GM23338 (cell line): ENCODE data around the gene RDH8. TPM values are rescaled to one million over a fixed set of nuclear protein-coding genes. Genes with fewer than 3 reads are reported as not detected.

Experiments used
- ATAC-seq: fragments of 200-7000 bp; cut with Tn5 transposase; 3 replicates; pipeline ENCODE4 v1.9.1; 2020
- DNase-seq: peaks from one replicate; pipeline ENCODE4 v3.0.0-alpha.2; 2015; ENCODE audit warnings: low spot score
- H2AFZ ChIP-seq: fragments of 200-600 bp; sonication (generic); 2 replicates; pipeline ENCODE4 v1.8.0; 2016; ENCODE audit warnings: antibody characterized with exemption, mild to moderate bottlenecking, moderate library complexity
- H3F3A ChIP-seq: fragments of 200-600 bp; sonication (generic); replicated peaks from 2 replicates; pipeline ENCODE4 v1.8.0; 2017; ENCODE audit warnings: antibody characterized with exemption, mixed run types, low read depth
- H3K27ac ChIP-seq: fragments of 200-600 bp; sonication (generic); 2 replicates; pipeline ENCODE4 v1.6.1; 2016; ENCODE audit warnings: low read depth
- H3K27me3 ChIP-seq: fragments of 200-600 bp; sonication (generic); 2 replicates; pipeline ENCODE4 v1.8.0; 2016; ENCODE audit warnings: mild to moderate bottlenecking, mixed run types, moderate library complexity; ENCODE audit not compliant: insufficient read depth
- H3K36me3 ChIP-seq: fragments of 200-600 bp; sonication (generic); 2 replicates; pipeline ENCODE4 v1.8.0; 2016; ENCODE audit warnings: mild to moderate bottlenecking; ENCODE audit not compliant: insufficient read depth
- H3K4me1 ChIP-seq: fragments of 200-600 bp; sonication (generic); 2 replicates; pipeline ENCODE4 v1.8.0; 2016; ENCODE audit warnings: mild to moderate bottlenecking, moderate library complexity; ENCODE audit not compliant: insufficient read depth
- H3K4me2 ChIP-seq: fragments of 200-600 bp; sonication (generic); 2 replicates; pipeline ENCODE4 v1.7.1; 2017; ENCODE audit warnings: mixed run types
- H3K4me3 ChIP-seq: fragments of 200-600 bp; sonication (generic); 2 replicates; pipeline ENCODE4 v1.6.1; 2016; ENCODE audit warnings: mixed run types
- H3K79me2 ChIP-seq: fragments of 200-600 bp; sonication (generic); replicated peaks from 2 replicates; pipeline ENCODE4 v1.8.0; 2017; ENCODE audit warnings: mild to moderate bottlenecking; ENCODE audit not compliant: insufficient read depth
- H3K9me2 ChIP-seq: fragments of 200-600 bp; sonication (generic); 2 replicates; pipeline ENCODE4 v1.8.0; 2017; ENCODE audit not compliant: insufficient read depth
- H4K20me1 ChIP-seq: fragments of 200-600 bp; sonication (generic); replicated peaks from 2 replicates; pipeline ENCODE4 v1.8.0; 2017; ENCODE audit warnings: mild to moderate bottlenecking; ENCODE audit not compliant: insufficient read depth
- H3K27ac Mint-ChIP-seq: 2 replicates; pipeline ENCODE4 v1.8.0; 2020; ENCODE audit warnings: inconsistent platforms, mild to moderate bottlenecking, moderate library complexity, mixed read lengths
- H3K27me3 Mint-ChIP-seq: 3 replicates; pipeline ENCODE4 v1.8.0; 2022; ENCODE audit warnings: low read depth, mild to moderate bottlenecking, moderate library complexity, mixed read lengths, inconsistent platforms; ENCODE audit not compliant: insufficient read depth, poor library complexity
- H3K36me3 Mint-ChIP-seq: 3 replicates; pipeline ENCODE4 v1.8.0; 2021; ENCODE audit warnings: low read depth, mild to moderate bottlenecking, inconsistent platforms, moderate library complexity, mixed read lengths
- H3K4me1 Mint-ChIP-seq: 3 replicates; pipeline ENCODE4 v1.8.0; 2020; ENCODE audit warnings: mild to moderate bottlenecking, inconsistent platforms, mixed read lengths
- H3K4me3 Mint-ChIP-seq: 3 replicates; pipeline ENCODE4 v1.8.0; 2021; ENCODE audit warnings: moderate library complexity, mild to moderate bottlenecking, inconsistent platforms, mixed read lengths
- H3K9me3 Mint-ChIP-seq: 3 replicates; pipeline ENCODE4 v1.8.0; 2020; ENCODE audit warnings: moderate library complexity, mild to moderate bottlenecking, inconsistent platforms, mixed read lengths
- CREB1 ChIP-seq: fragments of 250-450 bp; sonication (Bioruptor Pico); IDR thresholded peaks from 2 replicates; pipeline ENCODE4 v1.5.0; 2020; ENCODE audit warnings: low read depth, mild to moderate bottlenecking, moderate library complexity
- EZH2 ChIP-seq: fragments of 200-600 bp; sonication (generic); IDR thresholded peaks from one replicate; pipeline ENCODE4 v1.8.0; 2017; ENCODE audit warnings: antibody characterized with exemption, mild to moderate bottlenecking, low read depth; ENCODE audit not compliant: unreplicated experiment
- EZH2phosphoT487 ChIP-seq: fragments of 200-600 bp; sonication (generic); IDR thresholded peaks from one replicate; pipeline ENCODE4 v1.8.1; 2018; ENCODE audit warnings: antibody characterized with exemption; ENCODE audit not compliant: unreplicated experiment
- JUNB ChIP-seq: IDR thresholded peaks from one replicate; pipeline ENCODE4 v1.6.1; 2016; ENCODE audit warnings: antibody characterized with exemption; ENCODE audit not compliant: unreplicated experiment
- NANOG ChIP-seq: IDR thresholded peaks from 2 replicates; pipeline ENCODE4 v1.6.1; 2016; ENCODE audit warnings: antibody characterized with exemption, borderline replicate concordance
- POLR2AphosphoS5 ChIP-seq: IDR thresholded peaks from 2 replicates; pipeline ENCODE4 v1.6.1; 2016; ENCODE audit warnings: antibody characterized with exemption, low read depth
- STAT1 ChIP-seq: IDR thresholded peaks from one replicate; pipeline ENCODE4 v1.6.1; 2016; ENCODE audit warnings: antibody characterized with exemption; ENCODE audit not compliant: unreplicated experiment
- ZNF114 ChIP-seq: fragments of 250-450 bp; sonication (Bioruptor Pico); IDR thresholded peaks from 2 replicates; pipeline ENCODE4 v1.5.0; 2020; ENCODE audit warnings: mild to moderate bottlenecking, moderate library complexity
- ZNF331 ChIP-seq: fragments of 250-450 bp; sonication (Bioruptor Pico); IDR thresholded peaks from 2 replicates; pipeline ENCODE4 v1.5.0; 2020; ENCODE audit warnings: low read depth, mild to moderate bottlenecking, moderate library complexity
- polyA plus RNA-seq: library from polyadenylated mRNA; unstranded; fragments of >200 nt; fragmentation: Nextera tagmentation; extraction: Ambion mirVana; gene quantifications from 2 replicates; pipeline ENCODE4 v1.2.1, GENCODE V29; 2016
- total RNA-seq: library from RNA; depleted of rRNA; stranded (reverse); fragments of >200 nt; shearing (Covaris generic); gene quantifications from 2 replicates; pipeline ENCODE4 v1.2.3, GENCODE V29; 2014
- TF ChIP-seq, protein P1 (sequence below): fragments of 250-450 bp; sonication (Bioruptor Pico); IDR thresholded peaks from 2 replicates; pipeline ENCODE4 v1.5.0; 2020; ENCODE audit warnings: mild to moderate bottlenecking, moderate library complexity
- TF ChIP-seq, protein P2 (sequence below), 2 experiments: fragments of 200-600 bp in 1 of 2; sonication (generic) in 1 of 2; conservative IDR thresholded peaks; 2 replicates each; pipeline versions ENCODE4 v1.5.1 to v1.6.1; 2016 to 2017; ENCODE audit warnings: antibody characterized with exemption in 2 of 2, low read depth in 2 of 2, mild to moderate bottlenecking in 2 of 2, moderate library complexity in 1 of 2
- TF ChIP-seq, protein P3 (sequence below): IDR thresholded peaks from one replicate; pipeline ENCODE4 v1.6.1; 2018; ENCODE audit warnings: antibody characterized with exemption; ENCODE audit not compliant: unreplicated experiment
- TF ChIP-seq, protein P4 (sequence below): IDR thresholded peaks from 2 replicates; pipeline ENCODE4 v1.6.1; 2016; ENCODE audit warnings: antibody characterized with exemption

Gene RDH8
- total and polyA plus RNA-seq, 2 experiments from 2014 or later = not detected

DNA sequence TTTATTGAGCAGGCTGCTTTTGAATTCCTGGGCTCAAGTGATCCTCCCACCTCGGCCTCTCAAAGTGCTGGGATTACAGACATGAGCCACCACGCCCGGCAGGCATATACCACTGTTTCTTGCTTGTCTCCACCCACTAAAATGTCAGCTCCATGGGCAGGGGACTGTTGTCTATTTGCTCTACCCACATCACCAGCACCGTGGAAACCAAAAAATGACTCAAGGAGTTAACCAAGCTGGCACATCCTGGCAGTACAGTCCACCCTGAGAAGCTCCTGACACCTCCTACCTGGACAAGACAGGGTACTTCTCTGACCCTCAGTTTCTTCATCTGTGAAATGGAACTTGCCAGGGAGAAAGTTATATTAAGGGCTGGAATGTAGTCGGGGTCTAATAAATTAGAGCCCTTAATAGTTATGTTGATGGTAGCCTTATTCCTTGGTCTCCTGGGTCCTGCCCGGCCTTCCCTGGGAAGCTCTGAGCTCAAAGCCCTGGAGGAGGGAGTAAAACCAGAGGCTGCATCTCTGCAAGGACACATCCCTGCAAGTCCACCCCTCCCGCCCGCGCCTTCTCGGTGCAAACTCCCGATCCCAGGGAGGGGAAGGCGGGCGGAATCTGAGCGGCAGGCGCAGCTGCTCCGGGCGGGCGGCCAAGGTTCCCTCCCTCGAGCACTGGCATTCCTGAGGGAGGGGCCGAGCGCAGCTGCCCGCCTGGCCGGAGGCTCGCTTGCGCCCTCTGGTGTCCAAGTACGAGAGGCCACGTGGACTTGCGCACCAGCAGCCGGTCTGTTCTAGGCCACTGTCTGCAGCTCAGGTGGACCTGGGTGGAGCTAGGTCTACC, 14.1 kb downstream of the RDH8 start:
- Histone ChIP-seq H3K9me2 (no peaks in the 10 kb centered on the region), H3K27me3 (peaks cover 10% of the 10 kb centered on the region; the same call in 1 of the 2 replicates), H3K79me2 (no peaks in the 10 kb centered on the region), H3K4me2 (peak overlapping the region; percentile 71), H3K36me3 (no peaks in the 10 kb centered on the region), H3K4me3 (peak overlapping the region; percentile 42), H2AFZ (peak overlapping the region; percentile 40; the same call in 1 of the 2 replicates), H3K27ac (no peak overlapping the region), H3K4me1 (peaks cover 6% of the 10 kb centered on the region), H3F3A (no peaks in the 10 kb centered on the region), H4K20me1 (no peaks in the 10 kb centered on the region)
- Mint-ChIP-seq H3K36me3 (no peaks in the 10 kb centered on the region; the same call in 2 of the 3 replicates), H3K4me3 (no peak overlapping the region; the same call in 2 of the 3 replicates), H3K9me3 (no peaks in the 10 kb centered on the region), H3K4me1 (peaks cover 8% of the 10 kb centered on the region; the same call in 2 of the 3 replicates), H3K27me3 (peaks cover 5% of the 10 kb centered on the region), H3K27ac (no peak overlapping the region)
- DNase-seq = peak; percentile 98
- ATAC-seq = peak; percentile 99
- TF ChIP-seq STAT1 (no peak), CREB1 (CRISPR knock-in tag) (peak; percentile 77), EZH2phosphoT487 (no peak), EZH2 (no peak), POLR2AphosphoS5 (no peak), NANOG (no peak), ZNF114 (CRISPR knock-in tag) (0 out of 2 replicates have a peak, but pooled peaks have one; percentile 30), JUNB (no peak), ZNF331 (no peak)
- TF ChIP-seq, protein P1, sequence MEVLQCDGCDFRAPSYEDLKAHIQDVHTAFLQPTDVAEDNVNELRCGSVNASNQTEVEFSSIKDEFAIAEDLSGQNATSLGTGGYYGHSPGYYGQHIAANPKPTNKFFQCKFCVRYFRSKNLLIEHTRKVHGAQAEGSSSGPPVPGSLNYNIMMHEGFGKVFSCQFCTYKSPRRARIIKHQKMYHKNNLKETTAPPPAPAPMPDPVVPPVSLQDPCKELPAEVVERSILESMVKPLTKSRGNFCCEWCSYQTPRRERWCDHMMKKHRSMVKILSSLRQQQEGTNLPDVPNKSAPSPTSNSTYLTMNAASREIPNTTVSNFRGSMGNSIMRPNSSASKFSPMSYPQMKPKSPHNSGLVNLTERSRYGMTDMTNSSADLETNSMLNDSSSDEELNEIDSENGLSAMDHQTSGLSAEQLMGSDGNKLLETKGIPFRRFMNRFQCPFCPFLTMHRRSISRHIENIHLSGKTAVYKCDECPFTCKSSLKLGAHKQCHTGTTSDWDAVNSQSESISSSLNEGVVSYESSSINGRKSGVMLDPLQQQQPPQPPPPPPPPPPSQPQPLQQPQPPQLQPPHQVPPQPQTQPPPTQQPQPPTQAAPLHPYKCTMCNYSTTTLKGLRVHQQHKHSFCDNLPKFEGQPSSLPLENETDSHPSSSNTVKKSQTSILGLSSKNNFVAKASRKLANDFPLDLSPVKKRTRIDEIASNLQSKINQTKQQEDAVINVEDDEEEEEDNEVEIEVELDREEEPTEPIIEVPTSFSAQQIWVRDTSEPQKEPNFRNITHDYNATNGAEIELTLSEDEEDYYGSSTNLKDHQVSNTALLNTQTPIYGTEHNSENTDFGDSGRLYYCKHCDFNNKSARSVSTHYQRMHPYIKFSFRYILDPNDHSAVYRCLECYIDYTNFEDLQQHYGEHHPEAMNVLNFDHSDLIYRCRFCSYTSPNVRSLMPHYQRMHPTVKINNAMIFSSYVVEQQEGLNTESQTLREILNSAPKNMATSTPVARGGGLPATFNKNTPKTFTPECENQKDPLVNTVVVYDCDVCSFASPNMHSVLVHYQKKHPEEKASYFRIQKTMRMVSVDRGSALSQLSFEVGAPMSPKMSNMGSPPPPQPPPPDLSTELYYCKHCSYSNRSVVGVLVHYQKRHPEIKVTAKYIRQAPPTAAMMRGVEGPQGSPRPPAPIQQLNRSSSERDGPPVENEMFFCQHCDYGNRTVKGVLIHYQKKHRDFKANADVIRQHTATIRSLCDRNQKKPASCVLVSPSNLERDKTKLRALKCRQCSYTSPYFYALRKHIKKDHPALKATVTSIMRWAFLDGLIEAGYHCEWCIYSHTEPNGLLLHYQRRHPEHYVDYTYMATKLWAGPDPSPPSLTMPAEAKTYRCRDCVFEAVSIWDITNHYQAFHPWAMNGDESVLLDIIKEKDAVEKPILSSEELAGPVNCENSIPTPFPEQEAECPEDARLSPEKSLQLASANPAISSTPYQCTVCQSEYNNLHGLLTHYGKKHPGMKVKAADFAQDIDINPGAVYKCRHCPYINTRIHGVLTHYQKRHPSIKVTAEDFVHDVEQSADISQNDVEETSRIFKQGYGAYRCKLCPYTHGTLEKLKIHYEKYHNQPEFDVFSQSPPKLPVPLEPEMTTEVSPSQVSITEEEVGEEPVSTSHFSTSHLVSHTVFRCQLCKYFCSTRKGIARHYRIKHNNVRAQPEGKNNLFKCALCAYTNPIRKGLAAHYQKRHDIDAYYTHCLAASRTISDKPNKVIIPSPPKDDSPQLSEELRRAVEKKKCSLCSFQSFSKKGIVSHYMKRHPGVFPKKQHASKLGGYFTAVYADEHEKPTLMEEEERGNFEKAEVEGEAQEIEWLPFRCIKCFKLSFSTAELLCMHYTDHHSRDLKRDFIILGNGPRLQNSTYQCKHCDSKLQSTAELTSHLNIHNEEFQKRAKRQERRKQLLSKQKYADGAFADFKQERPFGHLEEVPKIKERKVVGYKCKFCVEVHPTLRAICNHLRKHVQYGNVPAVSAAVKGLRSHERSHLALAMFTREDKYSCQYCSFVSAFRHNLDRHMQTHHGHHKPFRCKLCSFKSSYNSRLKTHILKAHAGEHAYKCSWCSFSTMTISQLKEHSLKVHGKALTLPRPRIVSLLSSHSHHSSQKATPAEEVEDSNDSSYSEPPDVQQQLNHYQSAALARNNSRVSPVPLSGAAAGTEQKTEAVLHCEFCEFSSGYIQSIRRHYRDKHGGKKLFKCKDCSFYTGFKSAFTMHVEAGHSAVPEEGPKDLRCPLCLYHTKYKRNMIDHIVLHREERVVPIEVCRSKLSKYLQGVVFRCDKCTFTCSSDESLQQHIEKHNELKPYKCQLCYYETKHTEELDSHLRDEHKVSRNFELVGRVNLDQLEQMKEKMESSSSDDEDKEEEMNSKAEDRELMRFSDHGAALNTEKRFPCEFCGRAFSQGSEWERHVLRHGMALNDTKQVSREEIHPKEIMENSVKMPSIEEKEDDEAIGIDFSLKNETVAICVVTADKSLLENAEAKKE (CRISPR knock-in tag) = 0 out of 2 replicates have a peak, but pooled peaks have one; percentile 24
- TF ChIP-seq, protein P2, sequence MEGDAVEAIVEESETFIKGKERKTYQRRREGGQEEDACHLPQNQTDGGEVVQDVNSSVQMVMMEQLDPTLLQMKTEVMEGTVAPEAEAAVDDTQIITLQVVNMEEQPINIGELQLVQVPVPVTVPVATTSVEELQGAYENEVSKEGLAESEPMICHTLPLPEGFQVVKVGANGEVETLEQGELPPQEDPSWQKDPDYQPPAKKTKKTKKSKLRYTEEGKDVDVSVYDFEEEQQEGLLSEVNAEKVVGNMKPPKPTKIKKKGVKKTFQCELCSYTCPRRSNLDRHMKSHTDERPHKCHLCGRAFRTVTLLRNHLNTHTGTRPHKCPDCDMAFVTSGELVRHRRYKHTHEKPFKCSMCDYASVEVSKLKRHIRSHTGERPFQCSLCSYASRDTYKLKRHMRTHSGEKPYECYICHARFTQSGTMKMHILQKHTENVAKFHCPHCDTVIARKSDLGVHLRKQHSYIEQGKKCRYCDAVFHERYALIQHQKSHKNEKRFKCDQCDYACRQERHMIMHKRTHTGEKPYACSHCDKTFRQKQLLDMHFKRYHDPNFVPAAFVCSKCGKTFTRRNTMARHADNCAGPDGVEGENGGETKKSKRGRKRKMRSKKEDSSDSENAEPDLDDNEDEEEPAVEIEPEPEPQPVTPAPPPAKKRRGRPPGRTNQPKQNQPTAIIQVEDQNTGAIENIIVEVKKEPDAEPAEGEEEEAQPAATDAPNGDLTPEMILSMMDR (conservative IDR thresholded peaks at IDR 0.05; ENCODE audit: low read depth in 2 of 2) = peak; percentile 75 to 99
- TF ChIP-seq, protein P3, sequence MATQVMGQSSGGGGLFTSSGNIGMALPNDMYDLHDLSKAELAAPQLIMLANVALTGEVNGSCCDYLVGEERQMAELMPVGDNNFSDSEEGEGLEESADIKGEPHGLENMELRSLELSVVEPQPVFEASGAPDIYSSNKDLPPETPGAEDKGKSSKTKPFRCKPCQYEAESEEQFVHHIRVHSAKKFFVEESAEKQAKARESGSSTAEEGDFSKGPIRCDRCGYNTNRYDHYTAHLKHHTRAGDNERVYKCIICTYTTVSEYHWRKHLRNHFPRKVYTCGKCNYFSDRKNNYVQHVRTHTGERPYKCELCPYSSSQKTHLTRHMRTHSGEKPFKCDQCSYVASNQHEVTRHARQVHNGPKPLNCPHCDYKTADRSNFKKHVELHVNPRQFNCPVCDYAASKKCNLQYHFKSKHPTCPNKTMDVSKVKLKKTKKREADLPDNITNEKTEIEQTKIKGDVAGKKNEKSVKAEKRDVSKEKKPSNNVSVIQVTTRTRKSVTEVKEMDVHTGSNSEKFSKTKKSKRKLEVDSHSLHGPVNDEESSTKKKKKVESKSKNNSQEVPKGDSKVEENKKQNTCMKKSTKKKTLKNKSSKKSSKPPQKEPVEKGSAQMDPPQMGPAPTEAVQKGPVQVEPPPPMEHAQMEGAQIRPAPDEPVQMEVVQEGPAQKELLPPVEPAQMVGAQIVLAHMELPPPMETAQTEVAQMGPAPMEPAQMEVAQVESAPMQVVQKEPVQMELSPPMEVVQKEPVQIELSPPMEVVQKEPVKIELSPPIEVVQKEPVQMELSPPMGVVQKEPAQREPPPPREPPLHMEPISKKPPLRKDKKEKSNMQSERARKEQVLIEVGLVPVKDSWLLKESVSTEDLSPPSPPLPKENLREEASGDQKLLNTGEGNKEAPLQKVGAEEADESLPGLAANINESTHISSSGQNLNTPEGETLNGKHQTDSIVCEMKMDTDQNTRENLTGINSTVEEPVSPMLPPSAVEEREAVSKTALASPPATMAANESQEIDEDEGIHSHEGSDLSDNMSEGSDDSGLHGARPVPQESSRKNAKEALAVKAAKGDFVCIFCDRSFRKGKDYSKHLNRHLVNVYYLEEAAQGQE = no peak
- TF ChIP-seq, protein P4, sequence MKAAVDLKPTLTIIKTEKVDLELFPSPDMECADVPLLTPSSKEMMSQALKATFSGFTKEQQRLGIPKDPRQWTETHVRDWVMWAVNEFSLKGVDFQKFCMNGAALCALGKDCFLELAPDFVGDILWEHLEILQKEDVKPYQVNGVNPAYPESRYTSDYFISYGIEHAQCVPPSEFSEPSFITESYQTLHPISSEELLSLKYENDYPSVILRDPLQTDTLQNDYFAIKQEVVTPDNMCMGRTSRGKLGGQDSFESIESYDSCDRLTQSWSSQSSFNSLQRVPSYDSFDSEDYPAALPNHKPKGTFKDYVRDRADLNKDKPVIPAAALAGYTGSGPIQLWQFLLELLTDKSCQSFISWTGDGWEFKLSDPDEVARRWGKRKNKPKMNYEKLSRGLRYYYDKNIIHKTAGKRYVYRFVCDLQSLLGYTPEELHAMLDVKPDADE = no peak
